NCI-H128 (cell line): ENCODE measurements around the gene EIF3B.
"Not testable (repeated sequence)": the region's sequence is repeated elsewhere in the genome, so short reads cannot be mapped to it uniquely, and the experiment has no call there.

Source experiments
- DNase-seq: peaks from one replicate; lab custom pipeline; 2025; ENCODE audit not compliant: unreplicated experiment; lab: John Stamatoyannopoulos, UW

Gene EIF3B

DNA sequence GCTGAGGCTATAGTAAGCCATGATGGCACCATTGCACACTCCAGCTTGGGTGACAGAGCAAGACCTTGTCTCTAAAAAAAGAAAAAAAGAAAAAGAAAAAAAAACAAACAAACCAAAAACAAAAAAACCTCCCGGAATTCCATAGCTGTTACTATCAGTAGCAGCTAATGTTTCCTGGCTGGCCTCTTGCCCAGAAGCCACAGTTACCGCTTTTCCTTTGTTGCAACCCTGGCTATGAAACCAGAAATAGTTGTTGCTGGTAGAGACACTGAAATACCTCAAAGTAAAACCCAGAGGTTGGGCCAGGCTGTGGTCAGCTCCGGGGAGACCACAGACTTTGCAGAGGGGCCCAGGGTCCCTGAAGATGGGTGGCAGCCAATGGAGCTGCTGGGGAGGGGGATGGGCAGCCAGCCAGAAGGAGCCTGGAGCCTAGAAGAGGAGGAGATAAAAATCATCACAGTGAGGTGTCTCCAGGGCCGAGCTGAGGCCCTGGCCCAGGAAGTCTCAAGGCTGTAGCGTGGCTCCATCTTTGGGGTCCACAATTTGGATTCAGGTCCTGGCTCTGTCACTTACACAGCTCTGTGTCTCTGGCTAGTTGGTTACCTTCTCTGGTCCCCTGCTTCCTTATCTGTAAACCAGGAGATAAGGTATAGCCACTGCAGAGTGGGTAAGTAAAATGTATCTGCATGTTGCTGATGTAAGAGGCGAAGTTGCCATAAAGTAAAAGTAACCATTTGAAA, 45.4 kb downstream of the EIF3B start:
- DNase-seq, result no peak

DNA sequence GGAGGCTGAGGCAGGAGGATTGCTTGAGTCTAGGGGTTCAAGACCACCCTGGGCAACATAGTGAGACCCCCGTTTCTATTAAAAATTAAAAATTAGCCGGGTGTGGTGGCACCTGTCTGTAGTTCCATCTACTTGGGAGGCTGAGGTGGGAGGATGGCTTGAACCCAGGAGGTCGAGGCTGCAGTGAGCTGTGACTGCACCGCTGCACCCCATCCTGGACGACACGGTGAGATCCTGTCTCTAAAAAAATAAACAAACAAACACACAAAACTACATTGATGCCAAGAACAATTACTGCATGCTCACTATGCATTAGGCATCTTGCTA, 48.0 kb downstream of the EIF3B start:
- DNase-seq, result no peak

DNA sequence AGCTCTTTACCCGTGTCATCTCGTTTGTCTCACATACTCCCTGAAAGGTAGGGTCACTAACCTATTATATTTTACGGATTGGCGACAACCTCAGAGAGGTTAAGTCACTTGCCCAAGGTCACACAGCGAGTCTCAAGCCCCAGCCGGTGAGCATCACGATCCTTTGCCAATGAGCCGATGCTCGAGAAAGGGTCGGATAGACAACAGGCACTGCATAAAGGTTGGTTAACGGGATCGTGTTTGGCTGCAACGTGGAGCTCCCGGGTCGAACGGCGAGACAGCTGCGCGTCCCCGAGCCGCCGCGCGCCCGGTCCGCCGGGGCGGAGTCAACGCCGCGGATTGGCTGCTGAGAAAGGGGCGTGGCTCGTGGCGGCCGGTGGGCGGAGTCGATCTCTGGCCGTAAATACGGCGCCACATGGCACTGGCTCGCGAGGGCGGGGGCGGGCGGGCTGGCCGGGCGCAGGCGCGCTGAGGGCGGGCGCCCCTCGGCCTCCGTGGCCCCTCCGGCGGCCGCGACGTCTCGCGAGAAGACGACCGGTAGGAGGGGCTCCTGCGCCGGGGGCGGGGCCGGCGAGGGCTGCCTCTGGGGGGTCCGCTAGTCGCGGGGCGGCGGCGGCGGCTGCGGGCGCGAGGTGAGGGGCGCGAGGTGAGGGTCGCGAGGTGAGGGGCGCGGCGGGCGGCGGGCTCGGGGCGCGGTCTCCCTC, 48.5 kb downstream of the EIF3B start, which contains the start of gene CHST12:
CHST12 (plus strand) TSS at position 598 of the 704 bp plus-strand sequence. CDS start 29,029 bp downstream, outside the sequence.
- DNase-seq, result peak; percentile 80

DNA sequence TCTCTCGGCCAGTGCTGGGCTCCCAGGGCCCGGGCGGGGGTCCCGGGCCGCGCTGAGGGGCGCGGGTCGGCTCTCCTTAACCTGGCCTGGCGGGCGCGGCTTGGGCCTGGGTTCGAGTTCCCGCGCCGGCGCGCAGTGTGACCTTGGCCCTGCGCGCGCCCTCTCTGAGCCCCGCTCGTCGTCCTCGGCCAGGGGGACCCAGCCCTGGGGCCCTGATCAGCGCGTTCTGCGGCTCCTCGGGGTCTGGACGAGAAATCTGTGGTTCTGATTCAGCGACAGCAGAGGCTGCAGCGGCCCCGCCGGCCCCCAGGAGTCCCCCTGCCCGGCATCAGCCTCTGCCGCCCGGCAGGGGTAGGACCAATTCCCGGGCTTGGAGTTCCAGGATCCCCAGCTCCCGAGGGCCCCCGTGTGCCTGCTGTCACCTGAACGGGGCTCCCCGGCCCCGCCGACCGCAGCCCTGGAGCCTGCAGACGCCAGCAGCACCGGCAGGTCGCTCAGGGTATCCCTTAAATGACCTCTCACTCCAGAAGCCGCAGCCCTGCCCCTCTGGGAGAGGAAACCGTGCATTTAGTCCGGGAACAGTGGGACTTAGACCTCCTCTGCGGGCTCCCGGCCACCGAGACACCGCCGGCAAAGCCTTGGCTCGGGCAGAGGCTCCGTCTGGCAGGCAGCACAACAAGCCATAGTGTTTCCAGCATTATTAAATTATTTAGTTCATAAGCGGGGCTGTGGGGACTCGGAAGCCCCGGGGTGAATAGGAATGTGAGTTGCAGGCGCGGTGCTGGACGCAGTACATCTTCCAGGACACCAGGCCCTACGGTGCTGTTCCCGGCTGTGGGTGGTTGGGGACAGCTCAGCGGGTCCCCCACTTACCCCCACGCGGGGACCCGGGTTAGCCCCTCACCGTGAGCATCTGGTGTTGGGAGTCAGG, 49.4 kb downstream of the EIF3B start:
- no peak for DNase-seq

DNA sequence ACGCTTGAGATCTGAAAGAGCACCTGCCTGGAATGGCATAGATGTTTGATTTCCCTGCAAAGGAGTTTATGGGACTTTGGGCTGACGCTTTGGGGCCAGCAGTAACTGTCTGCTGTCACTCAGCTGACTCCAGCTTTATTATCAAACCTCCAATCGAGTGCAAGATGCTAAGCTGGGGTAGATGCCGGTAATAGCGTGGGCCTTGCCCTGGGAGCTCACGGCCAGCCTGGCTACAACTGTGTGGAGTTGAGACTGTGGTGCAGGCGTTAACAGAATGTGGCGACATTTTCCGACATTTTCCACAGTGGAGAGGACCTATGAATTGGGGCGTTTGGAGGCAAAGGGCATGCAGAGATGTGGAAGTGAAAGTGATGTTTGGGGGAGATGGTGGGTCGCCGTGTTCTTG, 50.1 kb downstream of the EIF3B start:
- no peak for DNase-seq

DNA sequence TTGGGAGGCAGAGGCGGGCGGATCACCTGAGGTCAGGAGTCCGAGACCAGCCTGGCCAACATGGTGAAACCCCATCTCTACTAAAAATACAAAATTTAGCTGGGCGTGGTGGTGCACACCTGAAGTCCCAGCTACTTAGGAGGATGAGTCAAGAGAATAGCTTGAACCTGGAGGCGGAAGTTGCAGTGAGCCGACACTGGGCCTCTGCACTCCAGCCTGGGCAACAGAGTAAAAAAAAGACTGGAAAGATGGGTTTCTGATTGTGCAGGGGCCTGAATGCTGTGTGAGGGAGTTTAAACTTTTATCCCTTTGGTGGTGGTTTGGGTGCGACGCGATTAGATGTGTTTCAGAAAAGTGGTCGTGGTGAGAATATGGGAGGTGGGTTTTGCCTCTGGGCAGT, 50.6 kb downstream of the EIF3B start:
- no peak for DNase-seq

DNA sequence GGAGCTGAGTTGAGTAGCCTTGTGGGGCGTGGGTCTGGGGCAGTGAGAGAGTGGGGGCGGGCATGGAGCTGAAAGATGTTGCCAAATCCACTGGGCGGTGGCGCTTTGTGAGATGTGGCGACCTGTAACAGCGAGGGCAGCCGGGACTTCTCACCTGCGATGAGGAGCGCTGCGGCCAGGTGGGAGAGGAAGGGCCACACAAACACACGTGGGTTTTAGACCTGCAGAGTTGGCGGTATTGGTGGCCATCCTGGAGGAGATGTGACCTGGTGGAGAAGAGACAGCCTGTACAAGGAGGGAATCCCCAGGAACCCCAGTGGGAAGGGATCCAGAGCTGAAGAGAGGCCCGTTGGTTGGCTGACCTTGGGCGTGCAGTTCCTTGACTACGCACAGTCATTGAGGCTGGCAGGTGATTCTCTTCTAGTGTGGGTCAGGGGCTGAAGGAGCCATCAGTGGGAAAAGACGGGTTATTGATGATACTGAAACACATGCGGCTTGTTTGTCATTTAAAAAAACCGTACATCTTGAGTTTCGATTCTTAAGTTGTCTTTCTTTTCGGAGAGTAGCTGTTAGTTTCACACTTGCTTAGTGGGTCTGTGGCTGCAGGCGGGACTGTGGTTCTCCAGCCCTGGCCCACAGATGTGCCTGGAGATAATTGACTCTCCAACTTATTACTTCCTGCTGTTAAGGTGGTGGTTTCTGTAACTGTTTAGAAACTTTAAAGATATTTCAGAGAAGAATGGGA, 51.1 kb downstream of the EIF3B start:
- no peak for DNase-seq

DNA sequence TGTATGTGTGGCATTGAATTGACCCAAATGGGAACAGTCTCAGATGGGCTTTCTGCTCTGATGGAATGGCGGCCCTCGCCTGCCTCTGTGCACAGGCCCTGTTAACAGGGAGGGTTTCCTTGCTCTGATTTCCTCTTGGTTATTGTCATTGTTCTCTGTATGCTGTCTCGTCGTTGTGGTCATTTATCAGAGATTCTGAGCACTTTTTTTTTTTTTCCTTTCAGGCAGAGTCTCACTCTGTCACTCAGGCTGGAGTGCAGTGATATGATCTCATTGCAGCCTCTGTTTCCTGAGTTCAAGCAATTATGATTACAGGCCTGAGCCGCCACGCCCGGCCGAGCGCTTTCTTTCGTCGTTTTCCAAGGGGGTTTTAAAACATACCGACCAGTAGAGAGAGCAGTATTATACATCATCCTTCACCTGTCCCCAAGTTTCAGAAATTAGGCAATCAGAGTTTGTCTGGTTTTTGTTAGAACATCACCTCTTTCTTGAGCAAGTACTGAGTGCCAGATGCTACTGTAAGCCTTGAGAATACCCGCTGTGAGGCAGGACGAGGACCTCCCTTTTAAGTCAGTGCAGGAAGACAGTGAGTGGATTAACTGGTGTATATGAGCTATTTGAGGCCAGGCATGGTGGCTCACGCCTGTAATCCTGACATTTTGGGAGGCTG, 55.3 kb downstream of the EIF3B start:
- DNase-seq, result no peak

DNA sequence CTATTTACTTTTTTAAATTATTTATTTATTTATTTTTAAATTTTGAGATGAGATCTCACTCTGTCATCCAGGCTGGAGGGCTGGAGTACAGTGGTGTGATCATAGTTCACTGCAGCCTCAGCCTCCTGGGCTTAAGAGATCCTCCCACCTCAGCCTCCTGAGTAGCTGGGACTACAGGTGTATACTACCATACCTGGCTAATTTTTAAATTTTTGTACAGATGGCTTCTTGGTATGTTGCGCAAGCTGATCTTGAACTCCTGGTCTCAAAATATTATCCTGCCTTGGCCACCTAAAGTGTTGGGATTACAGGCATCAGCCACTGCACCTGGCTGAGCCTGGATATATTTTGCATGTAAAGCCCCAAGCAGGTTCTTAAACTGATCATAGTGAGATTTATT, 56.4 kb downstream of the EIF3B start:
- DNase-seq, result no peak

DNA sequence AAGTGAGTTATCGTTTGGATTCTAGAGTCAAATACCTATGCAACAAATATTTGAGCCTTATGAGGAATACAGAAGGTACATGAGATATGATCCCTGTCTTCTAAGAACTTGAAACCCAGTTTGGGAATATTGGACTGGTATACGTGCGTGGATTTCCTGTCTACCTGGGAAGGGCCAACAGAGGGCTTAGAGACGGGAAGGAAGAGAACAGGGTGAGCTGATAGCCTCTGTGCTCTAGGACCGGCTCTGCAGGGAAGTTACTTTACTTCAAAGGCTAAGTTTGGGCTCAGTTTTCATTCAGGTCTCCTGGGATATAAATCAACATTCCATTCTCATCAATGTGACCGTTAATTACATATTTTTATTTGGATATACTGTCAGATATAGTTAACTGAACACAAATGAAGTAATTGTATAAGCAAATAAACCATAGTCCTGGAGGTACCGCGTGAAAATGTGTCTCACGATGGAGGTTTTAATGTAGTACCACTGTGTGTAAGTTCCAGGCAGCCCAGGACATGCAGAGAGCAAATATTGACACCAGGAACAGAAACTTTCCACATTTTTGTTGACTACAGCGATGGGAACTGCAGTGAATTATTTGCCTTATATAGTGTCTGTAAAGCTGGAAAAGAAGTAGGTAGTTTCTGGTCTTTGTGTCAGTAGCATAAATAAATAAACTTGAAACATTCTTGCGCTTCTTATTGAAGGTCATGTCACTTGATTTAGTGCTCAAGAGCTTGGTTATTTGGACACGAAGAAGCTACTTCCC, 57.4 kb downstream of the EIF3B start:
- DNase-seq, result no peak

DNA sequence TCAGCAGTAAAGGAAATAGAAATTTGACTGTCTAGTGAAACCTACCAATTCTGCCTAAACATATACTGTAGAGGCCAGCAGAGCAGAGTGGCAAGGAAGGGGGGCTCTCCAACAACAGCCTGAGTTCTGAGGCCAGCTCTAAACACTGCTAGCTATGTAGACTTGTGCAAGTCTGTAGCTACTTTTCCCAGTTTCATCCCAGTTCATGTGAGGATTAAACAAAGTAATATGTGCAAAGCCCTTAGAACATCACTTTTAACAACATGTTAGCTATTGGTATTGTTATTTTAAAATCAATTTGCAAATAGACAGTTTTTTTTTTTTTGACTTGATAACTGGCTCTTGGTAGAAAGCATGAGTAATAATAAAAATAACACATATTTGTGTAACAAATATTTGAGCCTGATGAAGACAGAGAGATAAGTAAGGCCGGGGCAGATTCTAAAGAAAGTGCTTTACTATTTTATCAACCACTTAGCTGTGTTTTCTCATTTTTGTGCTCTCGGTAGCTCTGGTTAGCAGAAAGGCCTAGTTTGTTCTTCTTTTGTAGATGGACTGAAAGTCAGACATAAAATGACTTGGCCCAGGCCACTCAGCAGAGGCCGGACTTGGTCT, 58.1 kb downstream of the EIF3B start:
- DNase-seq, result no peak

DNA sequence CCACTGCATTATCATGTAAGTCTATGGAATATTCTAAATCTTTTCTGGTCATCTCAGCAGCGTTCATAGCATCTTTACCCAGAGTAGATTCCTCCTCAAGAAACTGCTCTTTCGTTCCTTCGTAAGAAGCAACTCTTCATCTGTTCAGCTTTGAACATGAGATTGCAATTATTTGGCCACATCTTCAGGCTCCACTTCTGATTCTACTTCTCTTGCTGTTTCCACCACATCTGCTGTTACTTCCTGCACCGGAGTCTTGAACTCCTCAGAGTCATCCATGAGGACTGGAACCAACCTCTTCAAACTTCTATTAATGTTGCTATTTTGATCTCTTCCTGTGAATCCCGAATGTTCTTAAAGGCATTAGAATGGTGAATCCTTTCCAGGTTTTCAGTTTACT, 61.4 kb downstream of the EIF3B start:
- no peak for DNase-seq

DNA sequence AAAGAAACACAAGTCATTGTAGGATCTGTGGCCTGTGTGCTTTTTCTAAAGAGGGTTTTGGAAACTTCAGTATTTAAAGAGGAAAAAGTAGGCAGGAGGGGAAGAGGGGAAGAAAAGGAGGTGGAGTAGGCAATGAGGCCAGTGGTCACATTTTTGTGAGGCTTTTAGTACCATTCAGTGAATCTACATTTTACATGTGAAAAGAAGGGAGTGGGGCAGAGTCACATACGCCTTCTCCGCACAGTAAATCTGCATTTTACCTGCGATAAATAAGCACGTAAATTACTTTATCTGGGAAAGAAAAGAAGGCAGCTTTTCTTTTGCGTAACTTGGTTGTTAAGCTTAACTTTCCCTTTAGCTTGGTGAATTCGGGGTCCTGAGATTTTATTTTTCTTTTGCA, 62.0 kb downstream of the EIF3B start:
- no peak for DNase-seq

DNA sequence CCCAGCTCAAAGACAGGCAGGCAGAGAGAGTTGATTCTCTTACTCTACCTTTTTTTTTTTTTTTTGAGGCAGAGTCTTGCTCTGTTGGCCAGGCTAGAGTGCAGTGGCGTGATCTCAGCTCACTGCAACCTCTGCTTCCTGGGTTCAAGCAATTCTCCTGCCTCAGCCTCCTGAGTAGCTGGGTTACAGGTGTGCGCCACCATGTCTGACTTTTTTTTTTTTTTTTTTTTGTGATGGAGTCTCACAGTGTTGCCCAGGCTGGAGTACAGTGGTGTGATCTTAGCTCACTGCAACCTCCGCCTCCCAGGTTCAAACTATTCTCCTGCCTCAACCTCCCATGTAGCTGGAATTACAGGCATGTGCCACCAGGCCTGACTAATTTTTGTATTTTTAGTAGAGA, 62.6 kb downstream of the EIF3B start:
- DNase-seq, result not testable (repeated sequence)

DNA sequence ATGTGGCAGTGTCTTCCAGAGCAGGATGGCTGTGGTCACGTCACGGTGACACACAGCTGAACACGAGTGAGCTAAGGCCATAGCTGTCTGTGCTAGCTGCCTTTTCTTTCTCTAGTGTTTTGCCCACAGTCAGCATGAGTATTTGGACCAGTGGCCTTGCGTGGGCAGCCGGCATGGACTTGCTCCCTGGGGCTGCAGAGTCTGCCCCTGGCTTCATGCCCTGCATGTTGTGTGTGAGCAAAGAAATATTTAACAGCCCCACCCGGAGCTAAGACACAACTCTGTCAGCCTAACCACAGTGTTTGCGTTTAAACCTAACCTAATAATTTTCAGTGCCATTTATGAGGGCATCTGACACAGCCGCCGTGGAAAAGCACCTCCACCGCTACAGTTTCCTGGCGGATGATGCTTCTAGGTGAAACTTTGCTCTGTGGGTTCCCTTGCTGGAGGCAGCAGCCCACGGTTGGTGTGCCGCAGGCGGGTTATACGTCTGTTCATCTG, 63.4 kb downstream of the EIF3B start:
- DNase-seq, result no peak

DNA sequence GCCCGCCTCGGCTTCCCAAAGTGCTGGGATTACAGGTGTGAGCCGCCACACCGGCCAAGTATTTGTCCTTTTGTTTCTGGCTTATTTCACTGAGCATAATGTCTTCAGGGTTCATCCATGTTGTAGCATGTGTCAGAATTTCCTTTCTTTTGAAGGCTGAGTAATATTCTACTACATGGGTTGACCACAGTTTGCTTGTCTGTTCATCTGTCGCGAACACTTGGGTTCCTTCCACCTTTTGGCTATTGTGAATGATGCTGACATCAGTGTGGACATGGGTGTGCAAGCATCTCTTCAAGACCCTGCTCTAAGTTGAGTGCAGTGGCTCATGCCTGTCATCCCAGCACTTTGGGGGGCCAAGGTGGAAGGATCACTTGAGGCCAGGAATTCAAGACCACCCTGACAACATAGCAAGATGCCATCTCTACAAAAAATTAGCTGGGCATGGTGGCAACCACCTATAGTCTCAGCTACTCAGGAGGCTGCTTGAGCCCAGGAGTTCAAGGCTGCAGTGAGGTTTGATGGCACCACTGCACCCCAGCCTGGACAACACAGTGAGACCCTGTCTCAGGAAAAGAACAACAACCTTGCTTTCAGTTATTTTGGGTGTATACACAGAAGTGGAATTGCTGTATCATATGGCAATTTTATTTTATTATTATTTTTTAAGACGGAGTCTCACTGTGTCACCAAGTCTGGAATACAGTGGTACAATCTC, 65.7 kb downstream of the EIF3B start:
- no peak for DNase-seq

DNA sequence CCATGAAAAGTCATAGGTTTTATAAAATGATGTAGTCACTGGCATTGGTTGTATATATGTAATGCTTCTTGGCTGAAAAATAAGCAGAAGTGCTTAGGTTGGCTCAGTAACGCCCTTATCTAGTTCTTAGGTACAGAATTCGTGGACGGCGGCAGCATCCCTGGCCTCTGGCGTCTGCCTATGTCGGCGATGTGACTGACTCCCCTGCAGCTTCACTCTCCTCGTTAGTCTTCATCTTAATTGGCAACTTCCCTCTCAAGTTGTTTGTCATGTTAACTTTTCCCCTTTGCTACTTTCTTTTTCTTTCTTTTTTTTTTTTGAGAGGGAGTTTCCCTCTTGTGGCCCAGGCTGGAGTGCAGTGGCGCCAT, 67.3 kb downstream of the EIF3B start:
- DNase-seq, result no peak

DNA sequence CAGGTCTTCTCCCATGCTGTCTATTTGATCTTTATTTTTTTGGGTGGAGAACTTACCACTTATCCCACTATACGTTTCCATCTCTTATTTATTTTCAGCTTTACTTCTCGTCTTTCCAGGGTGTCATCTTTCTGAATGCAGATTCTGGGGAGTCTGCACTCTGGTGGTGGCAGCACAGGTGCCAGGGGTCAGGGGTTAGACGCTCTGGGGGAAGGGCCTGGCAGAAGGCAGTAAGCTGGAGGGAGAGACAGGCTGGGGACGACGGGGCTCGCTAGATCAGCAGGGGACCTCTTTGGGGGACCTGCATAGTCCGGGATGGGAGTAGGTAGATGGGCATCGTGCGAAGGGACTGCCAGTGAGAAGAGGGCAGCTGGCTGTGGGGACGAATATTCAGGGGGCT, 71.1 kb downstream of the EIF3B start:
- DNase-seq, result no peak
